ENCODE data around the gene GPSM1. TPM values are rescaled to one million over a fixed set of nuclear protein-coding genes. Genes with fewer than 3 reads are reported as not detected.
A peak's percentile ranks its signal among the peaks of the same experiment; 100 is the strongest.
"Not testable (repeated sequence)": the region's sequence is repeated elsewhere in the genome, so short reads cannot be mapped to it uniquely, and the experiment has no call there.

GPSM1 gene
- total RNA-seq, 2 donors from 2014 or later: 13.8 to 17.0 TPM

DNA sequence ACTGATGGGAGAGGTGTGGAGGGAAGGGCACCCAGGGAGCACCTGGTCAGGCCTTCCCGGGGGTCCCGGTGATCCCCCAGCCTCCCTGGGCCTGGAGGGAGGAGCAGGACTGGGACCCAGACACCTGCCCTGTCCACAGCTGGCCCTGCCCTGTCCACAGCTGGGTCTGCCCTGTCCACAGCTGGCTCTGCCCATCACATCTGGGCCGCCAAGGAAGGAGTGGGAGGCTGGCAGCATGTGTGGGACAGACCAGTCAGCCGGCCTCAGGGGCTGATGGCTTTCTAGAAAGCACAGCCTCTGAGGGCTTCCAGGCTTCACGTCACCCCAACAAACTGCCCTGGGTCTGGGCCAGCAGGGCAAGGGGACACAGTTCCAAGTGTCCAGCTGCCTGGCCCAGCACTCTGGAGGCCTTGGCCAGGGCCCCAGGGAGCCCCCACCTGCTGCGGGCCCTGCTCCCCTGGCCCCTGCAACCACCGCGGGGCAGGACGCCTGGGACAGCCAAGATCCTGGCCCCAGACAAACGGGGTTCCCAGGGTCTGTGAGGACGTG, 24.0 kb downstream of the GPSM1 start:
- no peak for DNase-seq (ENCODE audit: low spot score)

DNA sequence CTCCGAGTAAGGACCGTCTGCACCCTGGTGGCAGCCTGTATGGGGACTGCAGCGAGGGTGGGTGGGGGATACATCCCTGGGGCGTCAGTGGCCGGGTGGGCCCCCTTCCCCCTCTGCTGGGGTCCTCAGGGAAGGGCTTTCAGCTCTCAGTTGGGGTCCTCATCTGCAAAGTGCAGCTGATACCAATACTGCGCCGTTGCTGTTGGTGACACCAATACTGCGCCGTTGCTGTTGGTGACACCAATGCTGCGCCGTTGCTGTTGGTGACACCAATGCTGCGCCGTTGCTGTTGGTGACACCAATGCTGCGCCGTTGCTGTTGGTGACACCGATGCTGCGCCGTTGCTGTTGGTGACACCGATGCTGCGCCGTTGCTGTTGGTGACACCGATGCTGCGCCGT, 24.5 kb downstream of the GPSM1 start:
- intact Hi-C loops (cut with DNase I); DNase-seq (ENCODE audit: low spot score): not testable (repeated sequence)

More for the DNA sequence above, 24.0 kb downstream of the GPSM1 start:
- intact Hi-C loops (cut with DNase I): no loop called here

DNA sequence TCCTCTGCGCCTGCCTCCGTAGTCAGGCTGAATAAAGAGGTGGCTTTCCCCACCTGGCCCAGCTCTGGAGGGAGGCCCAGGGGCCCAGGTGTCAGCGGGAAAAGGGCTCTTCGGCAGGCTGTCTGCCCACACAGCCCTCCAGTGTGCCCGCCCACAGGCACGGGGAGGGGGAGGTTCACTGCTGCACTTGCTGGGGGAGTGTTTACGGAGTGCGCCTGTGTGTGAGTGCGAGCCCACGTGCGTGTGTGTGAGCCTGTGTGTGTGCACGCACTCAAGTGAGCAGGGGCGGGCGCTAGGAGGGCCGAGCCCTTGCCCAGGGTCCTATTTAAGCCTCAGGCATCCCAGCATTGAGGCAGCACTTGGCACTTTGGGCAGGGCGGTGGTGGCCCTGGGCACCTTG, 25.3 kb downstream of the GPSM1 start:
- intact Hi-C loops (cut with DNase I): no loop called here
- DNase-seq (ENCODE audit: low spot score): no peak

DNA sequence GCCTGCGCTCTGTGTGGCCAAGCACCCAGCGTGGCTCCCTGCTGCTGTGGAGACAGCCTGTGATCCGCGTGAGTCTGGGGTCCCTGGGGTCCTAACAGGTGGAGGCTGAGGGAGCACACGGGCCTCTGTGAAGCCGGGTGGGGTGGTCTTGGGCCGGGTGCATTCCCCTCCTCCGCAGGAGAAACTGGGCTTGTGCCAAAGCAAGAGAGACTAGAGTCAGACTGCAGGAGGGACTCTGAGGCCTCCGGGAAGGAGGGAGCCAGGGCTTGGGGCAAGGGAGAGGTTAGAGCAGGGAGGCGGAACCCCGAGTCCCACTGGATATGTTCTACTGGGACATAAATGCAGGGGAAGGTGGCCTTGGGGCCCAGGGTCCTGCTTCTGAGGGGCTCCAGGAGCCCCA, 25.7 kb downstream of the GPSM1 start:
- no peak for DNase-seq (ENCODE audit: low spot score)
- intact Hi-C loops (cut with DNase I): no loop called here

DNA sequence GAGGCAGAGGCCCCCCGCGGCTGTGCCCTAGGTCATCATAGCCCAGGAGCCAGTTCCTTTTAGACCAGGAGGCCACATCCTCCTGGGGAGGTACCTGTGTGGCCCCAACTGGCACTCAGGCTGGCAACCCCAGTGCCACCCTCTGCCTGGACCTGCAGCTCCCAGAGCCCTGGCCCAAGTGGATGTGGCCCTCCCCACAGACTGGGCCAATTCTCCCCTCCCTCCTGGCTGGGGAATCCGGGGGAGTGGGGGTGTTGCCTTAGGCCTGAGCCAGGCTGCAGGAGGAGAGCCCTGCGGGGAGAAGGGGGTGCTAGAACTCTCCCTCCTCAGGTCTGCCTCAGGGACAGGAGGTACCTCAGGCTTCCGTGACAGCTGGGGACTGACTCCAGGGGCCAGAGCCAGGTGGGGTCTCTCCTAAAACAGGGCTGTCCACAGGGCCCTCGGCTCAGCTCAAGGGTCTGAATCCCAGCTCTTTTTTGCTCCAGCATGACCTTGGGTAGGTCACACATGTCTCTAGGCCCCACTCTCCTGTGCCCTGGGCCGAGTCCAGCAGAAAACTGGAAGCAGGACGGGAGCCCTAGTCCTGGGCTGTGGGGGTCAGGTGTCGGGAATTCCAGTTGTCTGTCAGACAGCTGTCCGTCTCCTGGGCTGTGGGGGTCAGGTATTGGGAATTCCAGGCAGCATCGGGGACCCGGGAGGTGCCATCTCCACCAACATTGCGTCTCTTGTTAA, 26.6 kb downstream of the GPSM1 start:
- DNase-seq (ENCODE audit: low spot score): no peak
- intact Hi-C loops (cut with DNase I): no loop called here

DNA sequence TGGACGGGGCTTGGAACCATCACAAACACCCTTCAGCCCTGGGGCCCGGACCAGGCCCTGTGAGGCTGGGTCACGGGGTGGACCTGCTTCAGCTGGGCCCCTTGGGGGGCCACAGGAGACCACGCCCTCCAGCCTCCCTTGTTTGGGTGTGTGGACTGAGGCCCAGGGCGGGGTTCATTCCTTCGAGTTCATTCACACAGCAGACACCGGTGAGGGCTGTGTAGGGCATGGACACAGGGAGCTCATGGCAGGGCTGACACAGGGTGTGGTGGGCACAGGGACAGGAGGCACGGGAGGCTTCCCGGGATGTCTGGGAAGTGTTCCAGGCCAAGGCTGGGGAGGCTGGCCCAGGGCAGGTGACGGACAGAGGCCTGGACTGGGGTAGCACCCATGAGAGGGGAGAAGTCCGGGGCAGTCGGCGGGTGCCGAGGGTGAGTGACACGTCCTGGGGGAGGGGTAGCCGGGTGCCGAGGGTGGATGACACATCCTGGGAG, 27.3 kb downstream of the GPSM1 start:
- intact Hi-C loops (cut with DNase I): no loop called here
- DNase-seq (ENCODE audit: low spot score): no peak

DNA sequence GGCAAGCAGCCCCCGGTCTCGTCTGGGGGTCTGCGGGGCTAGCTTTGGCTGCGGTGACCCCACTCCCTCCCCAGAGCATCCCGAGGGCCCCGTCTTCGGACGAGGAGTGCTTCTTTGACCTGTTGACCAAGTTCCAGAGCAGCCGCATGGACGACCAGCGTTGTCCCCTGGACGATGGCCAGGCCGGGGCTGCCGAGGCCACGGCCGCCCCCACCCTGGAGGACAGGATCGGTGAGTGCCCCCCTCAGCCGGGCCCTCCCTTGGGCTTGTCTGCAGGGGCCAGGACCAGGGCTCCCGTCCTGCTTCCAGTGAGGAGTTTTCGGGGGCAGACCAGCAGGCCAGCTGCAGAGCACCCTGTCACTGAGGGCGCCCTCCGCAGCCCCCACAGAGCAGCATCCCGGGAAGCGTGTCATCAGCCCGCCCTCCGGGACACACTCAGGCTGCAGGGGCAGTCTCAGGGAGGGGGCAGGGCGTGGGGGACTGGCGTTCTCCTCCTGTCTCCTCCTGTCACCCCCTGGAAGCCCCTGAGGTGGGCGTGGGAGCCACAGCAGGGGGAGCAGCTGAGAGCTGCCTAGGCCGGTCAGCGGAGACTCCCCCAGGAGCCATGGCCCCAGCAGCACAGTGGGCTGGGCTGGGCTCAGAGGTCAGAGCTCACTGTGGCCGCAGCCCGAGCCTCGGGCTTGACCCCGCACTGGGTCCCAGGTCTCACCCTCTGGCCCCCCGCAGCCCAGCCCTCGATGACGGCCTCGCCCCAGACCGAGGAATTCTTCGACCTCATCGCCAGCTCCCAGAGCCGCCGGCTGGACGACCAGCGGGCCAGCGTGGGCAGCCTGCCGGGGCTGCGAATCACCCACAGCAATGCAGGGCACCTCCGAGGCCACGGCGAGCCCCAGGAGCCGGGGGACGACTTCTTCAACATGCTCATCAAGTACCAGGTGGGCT, 28.5 kb downstream of the GPSM1 start:
- no peak for DNase-seq (ENCODE audit: low spot score)
- intact Hi-C loops (cut with DNase I): no loop called here

DNA sequence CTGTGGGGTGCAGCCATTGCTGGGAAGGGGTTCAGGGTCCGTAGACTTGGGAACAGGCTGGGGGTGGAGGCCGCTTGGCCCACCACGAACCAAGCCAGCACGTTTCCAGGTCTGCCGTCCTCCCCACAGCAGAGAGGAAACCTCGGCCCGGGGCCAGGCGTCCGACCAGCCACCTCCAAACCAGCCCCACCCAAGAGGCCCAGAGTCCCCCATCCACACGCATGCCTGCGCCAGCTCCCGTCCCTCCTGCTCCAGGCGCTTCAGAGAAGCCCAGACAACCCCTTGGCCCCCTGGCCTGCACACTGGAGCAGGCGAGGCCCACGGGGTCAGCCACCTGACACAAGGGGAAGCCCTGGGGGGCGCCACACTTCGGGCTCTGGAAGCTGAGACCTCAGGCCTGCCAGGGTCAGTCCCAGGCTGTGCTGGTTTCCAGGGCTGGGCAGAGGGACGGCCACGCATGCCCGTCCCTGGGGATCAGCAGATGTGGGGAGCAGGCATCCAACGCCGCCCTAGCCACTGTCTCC, 29.9 kb downstream of the GPSM1 start:
- no peak for DNase-seq (ENCODE audit: low spot score)
- intact Hi-C loops (cut with DNase I): no loop called here

DNA sequence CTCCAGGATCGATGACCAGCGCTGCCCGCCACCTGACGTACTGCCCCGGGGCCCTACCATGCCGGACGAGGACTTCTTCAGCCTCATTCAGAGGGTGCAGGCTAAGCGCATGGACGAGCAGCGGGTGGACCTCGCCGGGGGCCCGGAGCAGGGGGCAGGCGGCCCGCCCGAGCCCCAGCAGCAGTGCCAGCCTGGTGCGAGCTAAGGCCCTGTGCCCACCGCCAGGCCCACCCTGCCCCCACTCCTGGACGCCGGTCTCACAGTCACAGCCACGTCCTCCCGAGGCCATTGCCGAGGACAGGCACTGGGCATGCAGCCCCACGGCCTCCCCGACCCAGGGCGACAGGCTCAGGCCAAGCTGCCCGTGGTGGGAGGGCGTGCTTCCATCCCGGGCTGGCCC, 30.7 kb downstream of the GPSM1 start:
- intact Hi-C loops (cut with DNase I): no loop called here
- no peak for DNase-seq (ENCODE audit: low spot score)

DNA sequence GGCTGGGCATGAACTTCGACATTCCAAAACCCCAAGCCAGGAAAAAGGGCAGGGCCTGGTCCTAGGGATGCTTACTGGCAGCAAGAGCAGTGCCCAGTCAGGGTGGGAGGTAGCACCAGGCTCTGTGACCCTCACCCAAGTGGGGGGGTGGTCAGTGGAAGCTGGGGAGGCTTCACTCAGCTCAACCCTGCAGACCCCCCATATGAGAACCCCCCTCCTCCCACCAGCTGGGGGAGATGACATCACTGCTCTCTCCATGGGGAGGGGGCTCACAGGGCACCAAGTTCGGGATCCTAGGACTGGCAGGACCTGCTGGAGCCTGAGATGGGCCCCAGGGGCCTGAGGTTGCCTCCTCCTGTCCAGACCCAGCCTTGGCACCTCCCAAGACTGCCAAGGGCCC, 31.5 kb downstream of the GPSM1 start:
- intact Hi-C loops (cut with DNase I): no loop called here
- no peak for DNase-seq (ENCODE audit: low spot score)

DNA sequence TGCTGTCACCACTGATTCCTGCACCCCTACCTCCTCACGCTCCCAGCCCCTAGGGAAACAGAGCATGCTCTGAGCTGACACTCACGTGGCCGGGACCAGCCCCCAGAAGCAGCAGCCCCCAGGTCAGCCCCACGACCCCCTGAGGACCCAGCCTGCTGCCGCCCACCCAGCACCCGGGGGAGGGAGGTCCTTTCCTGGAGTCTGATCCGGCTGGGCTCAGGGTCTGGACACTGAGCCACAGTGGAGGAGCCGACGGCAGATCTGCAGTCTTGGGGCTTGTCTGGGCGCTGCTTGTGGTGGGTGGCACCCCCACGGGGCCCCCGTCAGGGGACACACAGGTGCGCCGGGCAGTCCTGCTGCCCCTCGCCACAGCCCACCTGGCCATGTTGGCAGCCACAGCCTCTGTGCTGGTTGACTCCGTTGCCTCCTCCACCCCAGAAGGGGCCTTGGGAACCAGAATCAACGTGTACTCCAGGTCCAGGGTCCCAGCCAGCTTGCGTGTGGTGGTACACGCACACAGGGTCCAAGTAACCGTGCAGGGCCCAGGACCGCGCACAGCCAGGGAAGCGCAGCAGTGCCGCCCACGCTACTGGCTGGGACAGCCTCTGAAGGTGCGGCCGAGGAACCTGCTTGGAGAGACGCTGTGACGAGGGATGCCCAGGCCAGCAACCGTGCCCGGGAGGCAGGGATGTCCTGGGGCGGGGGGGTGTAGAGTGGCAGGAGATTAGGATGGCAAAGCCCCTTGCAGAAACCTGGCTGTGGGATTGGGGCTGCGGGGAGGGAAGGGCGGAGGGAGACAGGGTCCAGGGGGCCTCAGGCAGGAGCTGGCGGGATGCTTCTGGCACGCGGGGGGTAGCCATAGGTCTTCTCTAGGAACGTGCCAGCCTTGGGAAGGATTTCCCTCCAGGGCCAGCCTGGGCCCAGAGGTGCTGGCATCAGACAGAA, 32.7 kb downstream of the GPSM1 start:
- intact Hi-C loops (cut with DNase I): no loop called here

DNA sequence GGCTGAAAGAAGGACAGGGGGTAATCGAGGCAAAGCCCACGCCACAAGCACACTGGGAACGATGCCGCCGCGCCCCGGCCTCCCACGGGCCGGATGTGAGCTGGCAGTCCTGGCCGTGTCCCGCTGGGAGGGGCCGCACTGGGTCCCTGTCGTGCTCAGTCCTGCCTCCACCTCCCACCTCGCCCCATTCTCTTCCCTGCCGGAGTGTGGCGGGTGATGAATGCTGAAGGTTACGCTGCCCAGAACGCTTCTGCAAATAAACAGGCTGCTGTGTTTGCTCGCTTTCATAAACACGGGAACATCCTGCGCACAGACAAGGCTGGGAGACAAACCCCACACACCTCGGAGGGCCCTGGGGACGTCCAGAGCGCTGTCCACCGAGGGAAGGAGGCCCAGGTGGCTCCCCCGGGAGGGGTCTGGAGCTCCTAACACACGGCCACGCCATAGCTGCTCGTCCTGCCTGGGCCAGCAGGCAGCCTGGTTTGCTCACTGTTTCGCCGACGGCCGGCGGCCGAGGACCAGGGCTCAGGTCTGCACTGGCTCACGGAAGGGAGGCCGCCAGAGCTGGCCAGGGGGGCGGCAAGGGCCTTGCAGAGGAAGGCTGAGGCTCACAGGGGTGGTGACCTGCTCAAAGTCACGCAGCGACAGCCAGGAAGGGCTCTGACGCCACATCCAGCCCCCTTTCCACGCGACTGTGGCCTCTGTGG, 33.9 kb downstream of the GPSM1 start:
- intact Hi-C loops (cut with DNase I): no loop called here
- no peak for DNase-seq (ENCODE audit: low spot score)

More for the DNA sequence above, 32.7 kb downstream of the GPSM1 start:
- no peak for DNase-seq (ENCODE audit: low spot score)

DNA sequence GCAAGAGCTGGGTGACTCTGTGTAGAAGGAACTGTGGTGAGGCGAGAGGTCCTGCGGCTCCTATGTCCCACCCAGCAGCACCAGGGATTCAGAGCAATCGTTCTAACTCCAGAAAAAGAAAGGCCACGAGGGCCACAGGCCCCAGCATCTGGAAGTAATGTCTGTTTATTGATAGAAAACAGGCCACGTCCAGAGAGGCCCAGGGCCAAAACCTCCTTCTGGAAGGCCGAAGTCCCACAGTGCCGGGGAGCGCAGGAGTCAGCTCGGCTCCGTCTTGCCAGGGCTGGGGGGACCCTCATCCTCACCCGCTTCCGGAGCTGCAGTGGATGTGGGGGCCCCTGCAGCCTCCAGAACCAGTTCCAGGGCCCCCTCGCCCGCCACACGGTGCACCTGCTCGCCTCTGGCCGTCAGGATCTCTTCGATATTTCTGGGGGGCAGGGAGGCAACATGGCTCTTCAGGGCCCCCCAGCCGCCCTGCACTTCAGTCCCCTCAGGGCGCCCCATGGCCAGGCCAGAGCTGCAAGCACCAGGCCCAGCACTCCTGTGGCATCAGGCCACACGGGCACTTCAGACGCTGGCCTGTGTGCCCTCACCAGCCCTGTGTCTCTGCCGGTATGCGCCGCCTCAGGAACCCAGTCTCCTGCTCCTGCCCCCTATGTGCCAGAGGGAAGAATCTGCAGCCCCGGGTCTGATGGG, 34.6 kb downstream of the GPSM1 start:
- intact Hi-C loops (cut with DNase I): no loop called here
- no peak for DNase-seq (ENCODE audit: low spot score)

DNA sequence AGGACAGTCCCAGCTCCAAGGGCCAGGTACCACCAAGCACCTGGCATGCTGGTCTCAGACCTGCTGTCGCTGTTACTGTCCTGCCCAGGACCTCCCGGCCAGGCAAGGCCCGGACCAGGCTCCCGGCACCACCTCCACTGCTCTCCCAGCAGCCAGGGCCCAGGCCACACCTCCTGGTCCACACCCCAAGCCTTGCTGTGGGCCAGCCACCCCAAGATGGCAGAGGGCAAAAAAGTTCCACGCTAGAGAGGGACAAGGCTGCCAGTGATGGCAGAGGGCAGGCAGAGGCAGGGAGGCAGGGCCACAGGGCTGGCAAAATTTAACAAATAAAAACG, 35.1 kb downstream of the GPSM1 start:
- intact Hi-C loops (cut with DNase I): no loop called here
- no peak for DNase-seq (ENCODE audit: low spot score)

DNA sequence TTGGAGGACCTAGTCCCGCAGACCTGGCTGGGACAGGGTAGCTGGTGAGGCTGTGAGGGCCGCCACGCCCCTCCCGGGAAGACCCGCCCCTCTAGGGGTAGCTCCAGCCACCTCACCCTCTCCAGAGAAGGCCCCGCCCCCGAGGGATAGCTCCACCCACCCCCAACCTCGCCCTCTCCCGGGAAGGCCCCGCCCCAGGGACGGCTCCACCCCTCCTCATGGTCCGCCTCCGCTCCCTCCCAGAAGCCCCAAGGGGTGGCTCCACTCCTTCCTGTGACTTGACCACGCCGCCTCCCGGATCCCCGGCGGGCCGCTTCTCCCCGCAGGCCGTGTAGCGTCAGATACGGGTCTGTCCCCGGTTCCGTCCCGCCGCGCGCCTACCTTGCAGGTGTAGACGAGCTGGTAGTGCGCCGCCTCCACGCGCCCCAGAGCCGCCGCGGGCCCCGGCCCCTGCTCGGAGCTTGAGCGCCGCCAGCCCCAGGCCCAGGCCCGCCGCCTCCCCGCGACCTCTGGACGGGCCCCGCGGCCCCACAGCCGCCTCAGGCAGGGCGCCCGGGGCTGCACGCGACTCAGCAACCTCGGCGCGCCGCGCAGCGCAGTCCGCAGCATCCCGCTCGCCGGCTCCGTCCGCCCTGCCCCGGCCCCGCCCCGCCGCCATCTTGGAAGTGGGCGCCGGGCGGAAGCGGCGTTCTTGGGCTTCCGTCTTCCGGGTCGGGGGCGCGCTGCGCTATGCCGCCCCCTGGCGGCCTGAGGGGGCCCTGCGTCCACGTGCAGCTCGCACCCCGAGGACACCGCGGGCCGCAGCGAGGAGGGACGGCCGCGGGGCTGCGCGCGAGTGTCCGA, 36.0 kb downstream of the GPSM1 start, which contains the start of gene DNLZ:
TSS of gene DNLZ (minus strand) at position 639 of the 843 bp plus-strand sequence. CDS start at position 609, 30 bp downstream.
- peak; percentile 99 for DNase-seq (ENCODE audit: low spot score)

DNA sequence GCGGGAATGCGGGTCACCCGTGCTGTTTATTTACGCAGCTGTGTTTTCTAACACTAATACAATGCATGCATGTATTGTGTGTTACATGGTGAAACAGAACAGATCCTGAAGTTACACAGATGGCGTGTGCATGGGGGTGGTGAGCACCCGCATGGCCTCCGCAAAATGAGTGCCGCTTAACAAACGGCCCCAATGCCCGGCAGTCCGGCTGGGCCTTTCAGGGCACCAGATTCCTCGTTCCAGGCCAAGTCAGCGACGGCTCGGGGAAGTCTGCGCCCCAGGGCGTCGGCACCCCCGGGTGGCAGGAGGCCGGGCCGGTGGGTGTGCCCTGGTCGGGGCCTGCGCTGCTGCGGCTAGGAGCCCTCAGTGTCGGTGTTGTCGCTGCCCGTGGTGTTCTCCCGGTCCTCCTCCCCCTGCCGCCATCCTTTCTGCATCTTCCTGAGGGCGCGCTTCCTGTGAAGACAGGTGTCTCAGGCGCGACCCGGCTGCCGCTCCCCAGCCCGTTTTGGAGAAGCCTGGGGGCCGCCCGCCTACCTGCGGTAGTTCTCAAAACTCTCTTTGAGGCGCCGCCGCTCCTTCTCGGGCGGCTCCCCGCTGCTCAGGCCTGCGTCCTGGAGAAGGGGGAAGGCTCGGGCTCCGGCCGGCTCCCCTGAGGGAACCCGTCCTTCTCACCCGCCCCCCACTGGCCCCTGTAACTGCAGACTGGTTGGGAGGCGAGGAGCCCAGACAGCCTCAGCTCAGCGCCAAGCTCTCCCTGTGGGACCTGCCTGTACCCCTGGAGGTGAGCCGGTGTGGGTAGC, 36.8 kb downstream of the GPSM1 start:
- DNase-seq (ENCODE audit: low spot score): no peak
- intact Hi-C loops (cut with DNase I): no loop called here

More for the DNA sequence above, 36.0 kb downstream of the GPSM1 start, which contains the start of gene DNLZ:
- intact Hi-C loops (cut with DNase I): no loop called here
